ENCODE measurements around the gene SMPD1.

The SMPD1 gene

DNA sequence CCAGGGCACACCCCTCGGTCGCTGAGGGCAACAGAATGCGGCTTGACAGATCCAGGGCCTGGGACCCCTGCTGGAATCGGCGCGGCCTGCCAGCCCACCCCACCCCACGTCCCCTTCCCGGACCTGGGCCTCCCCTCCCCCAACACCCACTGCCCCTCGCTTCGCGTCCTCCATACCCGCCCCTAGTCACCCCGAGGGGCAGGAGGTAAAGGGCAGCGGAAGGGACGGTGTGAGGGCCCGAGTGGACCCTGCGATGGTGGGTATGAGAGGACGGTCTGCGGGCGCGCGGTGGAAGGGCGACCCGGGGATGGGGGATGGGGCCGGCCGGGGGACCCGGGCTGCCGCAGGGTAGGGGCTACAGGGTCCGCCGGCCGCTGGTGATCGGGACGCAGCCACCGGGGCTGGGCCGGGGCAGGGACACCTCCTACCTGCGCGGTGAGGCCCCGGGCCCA lies 28.3 kb downstream of the SMPD1 start:
- no peak overlapping the region for H3K27ac ChIP-seq
- peaks cover 6 to 27% of the 10 kb centered on the region in 2 experiments for H3K4me1 ChIP-seq (ENCODE audit: control insufficient read depth in 1 of 2, insufficient read depth in 1 of 2, low read depth in 1 of 2, low read length in 1 of 2)
- no peaks in the 10 kb centered on the region for H3K36me3 ChIP-seq

GRCh38 chr11:6419009-6419631 lies 28.8 kb downstream of the SMPD1 start, which contains the start of gene APBB1:
TSS of gene APBB1 (minus strand) at chr11:6419094. CDS start at chr11:6411347, 7,747 bp downstream.
- Histone ChIP-seq H3K4me3 (ENCODE audit: low read depth in 1 of 2, low read length in 1 of 2) (peak within 1 kb of the TSS; percentile 46 to 65), H3K27me3 (peaks cover 90% of the 10 kb centered on the region), H3K9me3 (no peaks in the 10 kb centered on the region), H3K4me1 (ENCODE audit: control insufficient read depth in 1 of 2, insufficient read depth in 1 of 2, low read depth in 1 of 2, low read length in 1 of 2) (peaks cover 6 to 27% of the 10 kb centered on the region in 2 experiments), H3K36me3 (no peaks in the 10 kb centered on the region), H3K27ac (no peak within 1 kb of the TSS)
- TF ChIP-seq, protein P1, sequence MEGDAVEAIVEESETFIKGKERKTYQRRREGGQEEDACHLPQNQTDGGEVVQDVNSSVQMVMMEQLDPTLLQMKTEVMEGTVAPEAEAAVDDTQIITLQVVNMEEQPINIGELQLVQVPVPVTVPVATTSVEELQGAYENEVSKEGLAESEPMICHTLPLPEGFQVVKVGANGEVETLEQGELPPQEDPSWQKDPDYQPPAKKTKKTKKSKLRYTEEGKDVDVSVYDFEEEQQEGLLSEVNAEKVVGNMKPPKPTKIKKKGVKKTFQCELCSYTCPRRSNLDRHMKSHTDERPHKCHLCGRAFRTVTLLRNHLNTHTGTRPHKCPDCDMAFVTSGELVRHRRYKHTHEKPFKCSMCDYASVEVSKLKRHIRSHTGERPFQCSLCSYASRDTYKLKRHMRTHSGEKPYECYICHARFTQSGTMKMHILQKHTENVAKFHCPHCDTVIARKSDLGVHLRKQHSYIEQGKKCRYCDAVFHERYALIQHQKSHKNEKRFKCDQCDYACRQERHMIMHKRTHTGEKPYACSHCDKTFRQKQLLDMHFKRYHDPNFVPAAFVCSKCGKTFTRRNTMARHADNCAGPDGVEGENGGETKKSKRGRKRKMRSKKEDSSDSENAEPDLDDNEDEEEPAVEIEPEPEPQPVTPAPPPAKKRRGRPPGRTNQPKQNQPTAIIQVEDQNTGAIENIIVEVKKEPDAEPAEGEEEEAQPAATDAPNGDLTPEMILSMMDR (IDR thresholded peaks at IDR 0.05), result no peak

More for the DNA sequence above, 28.3 kb downstream of the SMPD1 start:
- no peaks in the 10 kb centered on the region for H3K9me3 ChIP-seq
- TF ChIP-seq, protein P1 (IDR thresholded peaks at IDR 0.05), result no peak
- H3K27me3 ChIP-seq, result peaks cover 85% of the 10 kb centered on the region
- H3K4me3 ChIP-seq (ENCODE audit: low read depth in 1 of 2, low read length in 1 of 2), result peak overlapping the region; percentile 46 to 65

DNA sequence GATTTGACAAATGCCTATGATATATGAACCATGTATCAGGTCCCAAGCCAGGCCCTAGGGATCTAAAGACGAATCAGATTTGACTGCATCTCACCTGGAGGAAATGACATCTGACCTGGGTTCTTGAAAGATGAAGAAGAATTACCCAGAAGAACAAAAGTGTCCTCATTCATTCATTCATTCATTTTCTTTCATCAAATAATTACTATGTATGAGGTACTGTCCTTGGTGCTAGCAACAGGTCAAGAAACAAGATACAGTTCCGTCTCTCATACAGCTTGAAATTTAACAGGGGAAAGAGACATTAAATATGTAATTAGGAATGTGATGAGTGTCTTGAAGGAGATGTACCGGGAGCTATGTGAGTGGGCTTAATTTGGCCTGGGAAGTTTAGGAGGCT lies 30.4 kb downstream of the SMPD1 start:
- Histone ChIP-seq H3K4me1 (ENCODE audit: control insufficient read depth in 1 of 2, insufficient read depth in 1 of 2, low read depth in 1 of 2, low read length in 1 of 2) (peaks cover 6 to 15% of the 10 kb centered on the region in 2 experiments), H3K9me3 (no peaks in the 10 kb centered on the region), H3K27me3 (peaks cover 100% of the 10 kb centered on the region), H3K4me3 (ENCODE audit: low read depth in 1 of 2, low read length in 1 of 2) (no peak overlapping the region), H3K27ac (no peak overlapping the region), H3K36me3 (no peaks in the 10 kb centered on the region)
- TF ChIP-seq, protein P1 (IDR thresholded peaks at IDR 0.05), result no peak

- Histone ChIP-seq H3K4me1 (ENCODE audit: control insufficient read depth in 1 of 2, insufficient read depth in 1 of 2, low read depth in 1 of 2, low read length in 1 of 2) (no peaks in the 10 kb centered on the region), H3K4me3 (ENCODE audit: low read depth in 1 of 2, low read length in 1 of 2) (no peak overlapping the region), H3K27ac (no peak overlapping the region), H3K9me3 (no peaks in the 10 kb centered on the region), H3K36me3 (no peaks in the 10 kb centered on the region), H3K27me3 (peaks cover 45% of the 10 kb centered on the region)
- TF ChIP-seq, protein P1 (IDR thresholded peaks at IDR 0.05), result no peak
Measured at GRCh38 chr11:6427516-6427915, 37.2 kb downstream of the SMPD1 start.

GRCh38 chr11:6431861-6432260 lies 41.6 kb downstream of the SMPD1 start:
- H3K4me3 ChIP-seq (ENCODE audit: low read depth in 1 of 2, low read length in 1 of 2), result no peak overlapping the region

More at GRCh38 chr11:6431861-6432260, 41.6 kb downstream of the SMPD1 start:
- TF ChIP-seq, protein P1 (IDR thresholded peaks at IDR 0.05), result no peak
- Histone ChIP-seq H3K27ac (no peak overlapping the region), H3K4me1 (ENCODE audit: control insufficient read depth in 1 of 2, insufficient read depth in 1 of 2, low read depth in 1 of 2, low read length in 1 of 2) (no peaks in the 10 kb centered on the region), H3K9me3 (no peaks in the 10 kb centered on the region), H3K27me3 (peaks cover 5% of the 10 kb centered on the region), H3K36me3 (no peaks in the 10 kb centered on the region)
